Stimulated activated CD8-positive, alpha-beta memory T cell treated with anti-CD3 and anti-CD28 coated beads, Interleukin-12 subunit alpha, Interleukin-12 subunit beta, amount 100 ng/mL, for 1 hour (primary cell): Measurements from ENCODE around the gene TEAD1.

ENCODE experiments used
- DNase-seq: peaks from one replicate; pipeline ENCODE4 v3.0.0-alpha.2; 2020; ENCODE audit warnings: low read depth

Gene TEAD1

GRCh38 chr11:12943311-12943710 is 269.1 kb downstream of the TEAD1 start:
- DNase-seq: no peak

DNA sequence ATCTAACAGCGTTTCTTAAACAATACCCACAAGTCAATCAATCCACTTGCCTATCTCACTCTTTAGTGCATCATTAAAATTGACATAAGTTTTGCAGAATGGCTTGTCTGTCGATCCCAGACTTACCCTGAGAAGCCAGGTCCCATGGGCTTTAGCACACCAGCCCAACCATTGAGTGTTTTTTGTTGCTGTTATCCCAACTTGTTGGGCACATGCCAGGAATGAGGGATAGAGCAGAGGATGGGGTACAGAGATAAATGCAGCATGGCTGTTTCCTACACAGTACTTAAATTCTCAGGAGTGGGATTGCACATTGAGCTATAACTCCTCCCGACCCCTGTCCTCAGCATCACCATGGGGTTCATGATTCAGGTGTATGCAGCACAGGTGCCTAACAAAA is 270.7 kb downstream of the TEAD1 start:
- DNase-seq: no peak

- DNase-seq: no peak
These were observed 275.2 kb downstream of the TEAD1 start for GRCh38 chr11:12949453-12949852.

DNA sequence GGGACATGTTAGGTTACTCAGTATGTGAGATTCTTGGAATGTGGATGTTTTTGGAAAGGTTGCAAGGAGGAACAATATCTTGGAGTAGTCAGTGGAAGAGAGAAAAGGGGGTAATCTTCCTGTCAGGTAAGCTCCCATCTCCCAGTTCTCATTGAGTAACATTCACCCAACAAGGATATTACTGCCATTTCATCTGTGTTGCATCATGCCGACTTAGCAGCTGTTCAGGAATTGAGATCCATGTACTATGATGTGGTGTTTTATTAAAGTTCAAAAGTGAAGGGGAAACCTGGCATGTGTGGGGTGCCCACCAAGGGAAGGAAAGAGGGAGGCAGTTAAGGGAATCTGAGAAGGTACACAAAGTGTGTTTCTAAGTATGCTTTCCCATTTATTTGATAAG is 276.4 kb downstream of the TEAD1 start:
- DNase-seq: no peak

- DNase-seq: no peak
These were observed 277.2 kb downstream of the TEAD1 start for GRCh38 chr11:12951376-12951775.

GRCh38 chr11:12952094-12952493 is 277.9 kb downstream of the TEAD1 start:
- no peak for DNase-seq

GRCh38 chr11:12958986-12959385 is 284.8 kb downstream of the TEAD1 start:
- no peak for DNase-seq

DNA sequence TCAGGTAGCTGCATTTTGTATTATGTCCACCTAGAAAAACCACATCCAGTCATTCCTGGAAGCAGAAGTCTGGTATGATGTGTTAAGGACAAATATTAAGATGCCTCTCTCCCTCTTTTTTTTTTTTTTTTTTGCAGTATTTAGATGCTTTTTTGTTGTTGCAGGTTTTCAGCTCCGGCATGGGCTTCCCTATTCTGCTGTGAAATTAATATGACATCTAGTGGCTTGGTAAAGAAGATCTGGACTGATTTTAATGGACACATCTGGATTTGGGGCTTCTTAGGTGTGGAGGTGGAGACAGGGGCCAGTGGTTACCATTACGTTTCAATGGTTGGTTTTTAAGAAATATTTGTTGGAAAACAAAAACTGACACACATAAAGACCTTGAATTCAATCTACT is 287.4 kb downstream of the TEAD1 start:
- DNase-seq: no peak

DNA sequence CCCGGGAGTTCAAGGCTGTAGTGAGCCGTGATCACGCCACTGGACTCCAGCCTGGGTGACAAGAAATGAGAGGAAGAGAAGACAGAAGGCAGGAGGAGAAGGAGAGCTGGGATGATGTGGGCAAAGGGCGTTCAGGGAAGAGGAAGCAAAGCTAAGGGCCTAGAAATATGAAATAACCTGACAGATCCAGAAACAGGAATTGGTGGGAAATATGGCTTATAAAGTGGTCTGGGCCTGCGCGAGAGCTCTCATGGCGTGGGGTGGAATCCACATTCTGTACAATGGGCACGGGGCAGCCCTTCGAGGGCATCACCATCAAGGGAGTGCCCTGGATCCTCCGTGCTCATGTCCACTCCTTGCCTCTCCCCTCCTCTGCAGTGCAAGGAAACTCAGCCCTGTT is 288.1 kb downstream of the TEAD1 start:
- DNase-seq: no peak

DNA sequence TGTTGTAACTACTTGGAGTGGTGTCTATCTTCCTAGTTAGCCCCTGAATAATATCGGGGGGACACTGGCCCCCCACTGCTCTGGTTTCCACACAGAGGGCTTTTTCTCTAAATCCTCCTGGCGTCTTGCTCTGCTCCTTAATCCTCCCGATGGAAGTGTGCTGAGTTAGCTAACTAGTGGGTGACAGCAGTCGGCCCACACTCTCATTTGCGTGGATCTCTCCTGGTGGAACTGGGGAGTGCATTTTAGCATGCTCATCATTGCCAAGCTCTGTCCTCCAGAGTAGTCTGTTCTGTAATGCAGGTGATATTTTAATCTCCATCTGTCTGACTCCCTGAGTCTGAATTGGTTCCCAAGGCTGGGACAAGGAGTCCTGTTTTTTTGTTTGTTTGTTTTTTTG is 288.8 kb downstream of the TEAD1 start:
- DNase-seq: no peak

GRCh38 chr11:12963792-12964536 is 289.7 kb downstream of the TEAD1 start:
- DNase-seq: peak; percentile 35

DNA sequence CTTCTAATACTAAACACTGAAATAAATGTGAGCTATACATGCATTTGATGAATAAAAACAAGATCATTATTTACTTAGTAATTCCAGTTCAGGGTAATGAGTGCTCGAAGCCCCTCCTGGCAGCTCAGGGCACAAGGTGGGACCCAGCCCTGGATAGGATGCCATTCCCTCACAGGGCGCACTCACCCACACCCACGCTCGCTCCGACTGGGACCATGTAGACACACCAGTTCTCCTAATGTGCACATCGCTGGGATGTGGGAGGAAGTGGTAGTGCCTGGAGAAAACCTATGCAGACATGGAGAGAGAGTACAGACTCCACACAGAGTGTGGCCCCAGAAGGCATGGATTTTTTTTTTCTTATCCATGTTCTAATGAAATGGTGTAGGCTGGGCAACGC is 290.4 kb downstream of the TEAD1 start:
- DNase-seq: no peak

- no peak for DNase-seq
These were observed 291.8 kb downstream of the TEAD1 start for GRCh38 chr11:12966002-12966401.

- DNase-seq: no peak
These were observed 293.9 kb downstream of the TEAD1 start for GRCh38 chr11:12968101-12968500.

- DNase-seq: no peak
These were observed 294.6 kb downstream of the TEAD1 start for GRCh38 chr11:12968826-12969225.

GRCh38 chr11:12971955-12972354 is 297.7 kb downstream of the TEAD1 start:
- no peak for DNase-seq

GRCh38 chr11:12973528-12974181 is 299.4 kb downstream of the TEAD1 start:
- DNase-seq: no peak

DNA sequence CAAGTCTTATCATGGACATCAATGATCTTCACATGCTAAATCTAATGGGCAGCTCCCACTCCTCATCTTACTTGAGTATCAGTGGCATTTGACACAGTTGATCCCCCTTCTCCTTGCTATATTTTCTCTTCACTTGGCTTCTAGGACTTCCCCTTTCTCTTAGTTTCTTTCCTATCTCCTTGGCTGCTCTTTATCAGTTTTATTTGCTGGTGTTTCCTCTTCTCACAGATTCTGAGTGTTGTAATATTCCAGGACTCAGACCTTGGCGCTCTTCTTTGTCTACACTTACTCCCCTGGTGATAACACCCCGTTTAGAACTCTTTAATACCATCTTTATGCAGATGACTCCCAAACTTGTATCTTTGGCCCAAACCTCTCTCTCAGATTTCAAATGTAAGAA is 301.0 kb downstream of the TEAD1 start:
- no peak for DNase-seq

GRCh38 chr11:12979928-12980689 is 305.9 kb downstream of the TEAD1 start:
- no peak for DNase-seq

DNA sequence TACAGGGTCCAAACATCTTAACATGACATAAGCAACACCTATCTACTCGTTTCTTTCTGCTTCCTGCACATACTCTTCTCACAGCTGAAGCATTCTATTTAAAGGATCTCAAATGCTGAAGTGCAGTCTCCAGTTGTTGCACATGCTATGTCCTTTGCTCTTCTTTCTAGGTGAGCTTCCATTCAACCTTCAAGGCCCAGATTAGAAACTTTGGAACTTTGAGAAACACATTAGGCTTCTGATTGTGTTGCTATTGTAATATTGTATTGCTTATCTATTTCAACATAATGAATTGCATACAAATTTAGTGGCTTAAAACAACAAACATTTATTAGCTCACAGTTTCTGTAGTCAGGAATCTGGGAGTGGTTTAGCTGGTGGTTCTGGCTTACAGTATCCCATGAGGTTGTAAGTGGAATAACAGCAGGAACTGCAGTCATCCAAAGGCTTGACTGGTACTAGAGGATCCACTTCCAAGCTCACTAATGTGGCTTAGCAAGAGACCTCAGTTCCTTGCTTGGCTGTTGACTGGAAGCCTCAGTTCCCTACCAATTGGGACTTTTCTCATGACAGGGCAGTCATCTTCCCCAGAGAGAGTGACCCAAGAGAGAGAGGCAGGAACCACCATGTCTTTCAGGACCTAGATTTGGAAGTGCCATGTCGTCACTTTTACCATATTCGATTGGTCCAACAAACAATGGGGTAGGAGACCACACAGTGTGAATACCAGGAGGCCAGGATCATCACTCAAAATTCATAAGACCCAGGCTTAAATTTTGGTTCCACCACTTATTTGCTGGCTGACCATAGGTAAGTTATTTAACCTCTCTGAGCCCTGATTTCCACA is 307.7 kb downstream of the TEAD1 start:
- no peak for DNase-seq

GRCh38 chr11:12983336-12983735 is 309.1 kb downstream of the TEAD1 start:
- no peak for DNase-seq

GRCh38 chr11:12986194-12986898 is 312.1 kb downstream of the TEAD1 start:
- DNase-seq: no peak
